ENCODE results near the gene RAMP3. TPM values are rescaled to one million over a fixed set of nuclear protein-coding genes. Genes with fewer than 3 reads are reported as not detected.

The RAMP3 gene
- polyA plus RNA-seq, 1 donor (not counting 4 experiments of a cell fraction or from before 2014, with no cell fraction given) = not detected

GRCh38 chr7:45118889-45119331 is 38.7 kb upstream of the RAMP3 start:
- TF ChIP-seq EZH2 (IDR thresholded peaks at IDR 0.05; ENCODE audit: low read length) (no peak), CTCF (optimal IDR thresholded peaks at IDR 0.05 in 1 of 3, IDR thresholded peaks at IDR 0.05 in 1 of 3, conservative IDR thresholded peaks at IDR 0.05 in 1 of 3; ENCODE audit: extremely low read depth in 1 of 3, insufficient read depth in 2 of 3, low read length in 3 of 3) (no peak)
- dilution Hi-C loops (cut with MboI; ENCODE audit: extremely low pct_ligation_motif_present, low sequenced_read_pairs) = no loop called here
- Histone ChIP-seq H3K36me3 (ENCODE audit: control insufficient read depth in 2 of 2, extremely low read depth in 1 of 2, insufficient read depth in 2 of 2, low read length in 2 of 2) (no peaks in the 10 kb centered on the region), H3K27ac (ENCODE audit: control insufficient read depth, insufficient read depth, low read length) (no peak overlapping the region), H3K9me1 (ENCODE audit: control insufficient read depth, extremely low read depth, insufficient read depth, low read length) (no peaks in the 10 kb centered on the region), H3K4me1 (ENCODE audit: control insufficient read depth, extremely low read depth, insufficient read depth, low read length) (no peaks in the 10 kb centered on the region), H3K4me3 (ENCODE audit: control insufficient read depth in 2 of 3, extremely low read depth in 1 of 3, insufficient read depth in 2 of 3, low read depth in 1 of 3, low read length in 3 of 3) (no peak overlapping the region), H2AFZ (ENCODE audit: control insufficient read depth, low read length) (no peak overlapping the region), H4K20me1 (ENCODE audit: control insufficient read depth, extremely low read depth, insufficient read depth, low read length) (no peaks in the 10 kb centered on the region), H3K79me2 (ENCODE audit: control insufficient read depth, insufficient read depth, low read length) (no peaks in the 10 kb centered on the region), H3K4me2 (ENCODE audit: control insufficient read depth, extremely low read depth, insufficient read depth, low read depth, low read length) (no peak overlapping the region), H3K9me3 (ENCODE audit: control insufficient read depth, low read depth, low read length) (no peaks in the 10 kb centered on the region), H3K9ac (ENCODE audit: control insufficient read depth, extremely low read depth, insufficient read depth, low read length) (no peak overlapping the region), H3K27me3 (ENCODE audit: control insufficient read depth, extremely low read depth, insufficient read depth, low read length) (no peaks in the 10 kb centered on the region)
- FAIRE-seq (no peak), DNase-seq (ENCODE audit: low read depth, low spot score) (no peak)

GRCh38 chr7:45119550-45119949 is 38.0 kb upstream of the RAMP3 start:
- no peaks in the 10 kb centered on the region for H3K9me1 ChIP-seq (ENCODE audit: control insufficient read depth, extremely low read depth, insufficient read depth, low read length)
- no peak overlapping the region for H3K4me3 ChIP-seq (ENCODE audit: control insufficient read depth in 2 of 3, extremely low read depth in 1 of 3, insufficient read depth in 2 of 3, low read depth in 1 of 3, low read length in 3 of 3)
- H3K27ac ChIP-seq (ENCODE audit: control insufficient read depth, insufficient read depth, low read length) = no peak overlapping the region
- no peak overlapping the region for H3K9ac ChIP-seq (ENCODE audit: control insufficient read depth, extremely low read depth, insufficient read depth, low read length)
- H3K36me3 ChIP-seq (ENCODE audit: control insufficient read depth in 2 of 2, extremely low read depth in 1 of 2, insufficient read depth in 2 of 2, low read length in 2 of 2) = no peaks in the 10 kb centered on the region
- H3K27me3 ChIP-seq (ENCODE audit: control insufficient read depth, extremely low read depth, insufficient read depth, low read length) = no peaks in the 10 kb centered on the region
- DNase-seq (ENCODE audit: low read depth, low spot score) = no peak
- no peaks in the 10 kb centered on the region for H3K4me1 ChIP-seq (ENCODE audit: control insufficient read depth, extremely low read depth, insufficient read depth, low read length)
- no peak overlapping the region for H3K4me2 ChIP-seq (ENCODE audit: control insufficient read depth, extremely low read depth, insufficient read depth, low read depth, low read length)
- dilution Hi-C loops (cut with MboI; ENCODE audit: extremely low pct_ligation_motif_present, low sequenced_read_pairs) = no loop called here
- no peak for TF ChIP-seq EZH2 (IDR thresholded peaks at IDR 0.05; ENCODE audit: low read length)
- TF ChIP-seq CTCF (optimal IDR thresholded peaks at IDR 0.05 in 1 of 3, IDR thresholded peaks at IDR 0.05 in 1 of 3, conservative IDR thresholded peaks at IDR 0.05 in 1 of 3; ENCODE audit: extremely low read depth in 1 of 3, insufficient read depth in 2 of 3, low read length in 3 of 3) = no peak
- H3K79me2 ChIP-seq (ENCODE audit: control insufficient read depth, insufficient read depth, low read length) = no peaks in the 10 kb centered on the region
- no peak overlapping the region for H2AFZ ChIP-seq (ENCODE audit: control insufficient read depth, low read length)
- no peak for FAIRE-seq
- H3K9me3 ChIP-seq (ENCODE audit: control insufficient read depth, low read depth, low read length) = no peaks in the 10 kb centered on the region
- no peaks in the 10 kb centered on the region for H4K20me1 ChIP-seq (ENCODE audit: control insufficient read depth, extremely low read depth, insufficient read depth, low read length)

Measured in keratinocyte (primary cell).